ENCODE data around the gene ERG28.
"Not testable (repeated sequence)": the region's sequence is repeated elsewhere in the genome, so short reads cannot be mapped to it uniquely, and the experiment has no call there.

Gene ERG28

DNA sequence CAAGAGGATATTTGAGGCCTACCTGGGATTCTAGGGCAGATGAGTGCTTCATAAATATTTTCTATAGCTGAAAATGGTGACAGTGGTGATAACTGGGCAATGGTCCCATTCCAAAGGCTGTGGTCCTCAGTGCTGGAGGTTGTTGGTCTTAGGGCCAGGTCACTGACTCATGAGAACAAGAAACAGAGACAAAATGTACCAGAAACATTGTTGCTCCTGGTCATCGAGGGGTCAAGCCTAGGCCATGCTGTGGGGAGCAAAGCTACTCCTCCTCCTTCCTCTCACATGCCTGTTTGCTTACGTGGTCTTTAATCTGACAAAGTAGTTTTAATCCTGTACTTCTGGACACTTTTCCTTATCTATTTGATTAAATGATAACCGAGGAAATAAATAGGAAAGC is 33.8 kb downstream of the ERG28 start:
- DNase-seq (ENCODE audit: low read depth, low spot score) = no peak

- no peak for DNase-seq (ENCODE audit: low read depth, low spot score)
Measured at GRCh38 chr14:75626396-75626795, 34.3 kb downstream of the ERG28 start.

DNA sequence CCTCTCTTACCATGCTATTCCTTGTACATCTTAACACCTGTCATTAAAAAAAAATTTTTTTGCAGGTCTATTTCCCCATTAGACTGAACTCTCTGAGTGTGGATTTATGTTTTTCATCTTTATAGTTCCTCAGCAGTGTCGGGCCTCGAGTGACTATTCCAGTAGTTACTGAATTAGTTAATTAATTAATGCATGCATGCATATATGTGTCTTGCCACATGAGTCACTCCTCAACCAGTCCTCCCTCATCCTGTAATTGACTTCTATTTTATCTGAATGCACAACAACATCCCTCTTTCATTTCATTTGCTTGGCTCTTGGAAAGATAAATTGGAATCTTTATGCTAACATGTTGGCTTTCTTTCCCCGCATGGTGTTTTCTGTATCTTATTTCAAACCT is 35.6 kb downstream of the ERG28 start:
- DNase-seq (ENCODE audit: low read depth, low spot score) = no peak

- no peak for DNase-seq (ENCODE audit: low read depth, low spot score)
Measured at GRCh38 chr14:75619548-75619947, 41.1 kb downstream of the ERG28 start.

- DNase-seq (ENCODE audit: low read depth, low spot score) = no peak
Measured at GRCh38 chr14:75615200-75615599, 45.5 kb downstream of the ERG28 start.

GRCh38 chr14:75614179-75614578 is 46.5 kb downstream of the ERG28 start:
- DNase-seq (ENCODE audit: low read depth, low spot score) = no peak

- no peak for DNase-seq (ENCODE audit: low read depth, low spot score)
Measured at GRCh38 chr14:75612157-75612556, 48.5 kb downstream of the ERG28 start.

- DNase-seq (ENCODE audit: low read depth, low spot score) = no peak
Measured at GRCh38 chr14:75610834-75611233, 49.8 kb downstream of the ERG28 start.

DNA sequence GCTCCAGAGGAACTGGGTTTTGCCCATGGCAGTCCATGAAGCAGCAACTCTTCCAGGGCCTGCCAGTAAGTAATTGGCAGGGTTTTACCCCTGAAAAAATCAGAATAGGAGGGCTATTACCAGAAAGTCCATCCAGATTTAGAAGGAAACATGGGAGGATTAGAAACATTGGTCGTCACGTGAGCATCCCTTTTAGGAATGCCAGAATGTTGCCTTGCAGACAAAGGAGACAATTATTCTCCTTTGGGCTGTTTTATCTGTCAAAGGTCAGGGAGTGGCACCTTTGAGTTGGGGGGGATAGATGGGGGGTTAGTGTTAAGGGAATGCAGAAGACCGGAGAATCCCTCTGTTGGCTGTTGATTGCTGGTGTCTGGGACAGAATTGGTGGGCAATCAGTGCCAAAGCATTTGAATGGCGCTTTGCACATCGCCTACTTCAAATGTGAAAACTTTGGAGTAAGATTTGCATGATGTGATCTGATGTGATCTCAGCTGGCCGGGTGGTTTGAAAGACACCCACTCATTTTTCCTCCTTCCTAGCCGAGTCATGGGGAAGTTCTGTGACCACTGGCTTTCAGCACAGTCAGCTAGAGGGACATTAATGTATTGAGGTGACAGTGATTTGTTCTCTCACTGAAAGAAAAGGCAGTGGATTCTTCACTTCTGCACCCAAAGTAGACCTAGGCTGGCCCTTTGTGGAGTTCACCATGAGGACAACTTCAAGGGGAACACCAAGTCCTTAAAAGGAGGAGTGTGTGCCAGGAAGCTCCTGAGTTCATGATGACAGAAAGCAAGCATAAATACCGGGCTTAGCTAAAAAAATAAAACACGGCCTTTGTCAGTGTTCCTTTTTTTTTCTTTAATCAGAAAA is 50.8 kb downstream of the ERG28 start:
- no peak for DNase-seq (ENCODE audit: low read depth, low spot score)

GRCh38 chr14:75609116-75609515 is 51.6 kb downstream of the ERG28 start:
- no peak for DNase-seq (ENCODE audit: low read depth, low spot score)

DNA sequence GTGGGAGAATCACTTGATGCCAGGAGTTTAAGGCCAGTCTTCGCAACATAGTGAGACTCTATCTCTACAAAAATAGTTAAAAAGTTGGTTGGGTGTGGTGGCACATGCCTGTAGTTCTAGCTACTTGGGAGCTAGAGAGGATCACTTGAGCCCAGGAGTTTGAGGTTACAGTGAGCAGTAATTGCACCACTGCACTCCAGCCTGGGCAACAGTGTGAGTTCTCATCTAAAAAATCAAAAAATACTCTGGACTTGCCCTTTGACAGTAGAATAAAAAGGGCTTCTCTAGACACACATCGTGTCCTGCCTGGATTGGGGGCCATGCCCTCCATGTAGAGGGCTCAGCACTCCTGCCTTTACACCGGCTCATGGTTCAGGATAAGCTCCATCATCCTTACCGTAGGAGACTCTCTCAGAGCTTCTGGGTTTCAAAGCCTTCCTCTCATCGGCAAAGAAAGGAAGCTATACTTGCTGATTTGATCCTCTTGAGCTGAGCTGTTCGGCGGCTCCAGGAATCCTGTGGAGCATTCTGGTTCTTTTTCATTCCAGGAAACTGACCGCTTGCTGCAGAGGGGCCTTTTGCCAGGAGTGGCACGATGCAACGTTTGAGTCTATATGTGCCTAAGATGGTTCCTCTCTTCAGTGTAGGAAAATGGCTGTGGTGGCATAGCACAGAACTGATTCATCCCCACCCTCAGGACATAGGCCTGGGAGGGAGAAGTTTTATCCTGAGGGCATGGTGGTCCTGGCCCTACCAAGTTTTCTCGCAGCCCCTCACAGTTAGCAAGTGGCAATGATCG is 52.6 kb downstream of the ERG28 start:
- DNase-seq (ENCODE audit: low read depth, low spot score) = no peak

GRCh38 chr14:75607044-75607443 is 53.6 kb downstream of the ERG28 start:
- no peak for DNase-seq (ENCODE audit: low read depth, low spot score)

- no peak for DNase-seq (ENCODE audit: low read depth, low spot score)
Measured at GRCh38 chr14:75605916-75606315, 54.8 kb downstream of the ERG28 start.

DNA sequence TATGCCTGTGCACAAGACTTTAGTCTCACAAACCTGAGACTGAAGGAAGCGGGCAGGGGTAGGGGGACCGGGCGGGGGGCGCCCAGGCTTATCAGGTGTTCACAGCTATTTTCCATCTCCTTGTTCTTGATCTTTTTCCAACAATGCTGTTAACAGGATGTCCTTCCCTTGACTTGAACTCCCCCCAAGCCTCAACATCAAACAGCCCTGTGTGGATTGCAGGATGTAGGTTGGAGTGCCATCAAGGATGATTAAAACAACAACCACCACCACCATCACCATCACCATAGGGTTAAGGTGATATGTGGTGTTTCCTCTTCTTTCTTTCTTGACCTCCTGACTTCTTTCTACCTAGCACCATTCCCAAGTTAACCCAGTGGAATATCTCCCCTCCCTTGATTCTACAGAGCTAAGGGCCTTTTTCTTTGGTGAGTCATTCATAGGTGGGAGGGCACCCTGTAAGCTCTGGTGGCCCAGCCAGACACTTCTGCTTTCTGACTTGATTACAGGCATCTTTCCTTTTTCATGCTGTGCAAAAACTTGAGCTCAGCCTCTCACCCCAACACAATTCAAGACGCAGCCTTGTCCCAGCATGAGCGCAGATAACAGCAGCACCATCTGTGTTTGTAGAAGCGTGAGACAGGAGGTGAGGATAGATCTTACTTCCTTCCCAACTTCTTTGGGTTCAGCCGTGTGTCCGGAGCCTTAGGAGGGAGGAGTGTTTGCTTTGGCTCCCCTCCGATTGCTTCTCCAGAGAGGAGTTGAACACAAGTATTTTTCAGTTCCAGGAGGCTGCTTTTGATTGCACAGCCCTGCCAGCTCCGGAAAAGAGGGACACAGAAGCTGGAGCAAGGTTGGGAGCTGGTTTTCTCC is 55.5 kb downstream of the ERG28 start:
- no peak for DNase-seq (ENCODE audit: low read depth, low spot score)

DNA sequence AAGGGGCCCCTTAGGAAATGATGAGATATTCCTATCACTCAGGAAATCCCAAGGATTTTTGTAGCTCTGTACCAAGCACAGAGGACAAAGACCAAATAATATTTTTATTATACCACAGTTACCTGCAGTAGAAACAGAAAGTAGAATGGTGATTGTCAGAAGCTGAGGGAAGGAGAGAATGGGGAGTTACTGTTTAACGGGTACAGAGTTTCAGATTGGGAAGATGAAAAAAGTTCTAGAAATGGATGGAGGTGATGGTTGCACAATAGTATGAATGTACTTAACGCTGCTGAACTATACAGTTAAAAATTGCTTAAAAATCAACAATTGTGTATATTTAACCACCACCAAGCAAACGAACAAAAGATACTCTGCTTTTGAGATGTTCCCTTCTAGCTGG is 58.2 kb downstream of the ERG28 start:
- DNase-seq (ENCODE audit: low read depth, low spot score) = no peak

DNA sequence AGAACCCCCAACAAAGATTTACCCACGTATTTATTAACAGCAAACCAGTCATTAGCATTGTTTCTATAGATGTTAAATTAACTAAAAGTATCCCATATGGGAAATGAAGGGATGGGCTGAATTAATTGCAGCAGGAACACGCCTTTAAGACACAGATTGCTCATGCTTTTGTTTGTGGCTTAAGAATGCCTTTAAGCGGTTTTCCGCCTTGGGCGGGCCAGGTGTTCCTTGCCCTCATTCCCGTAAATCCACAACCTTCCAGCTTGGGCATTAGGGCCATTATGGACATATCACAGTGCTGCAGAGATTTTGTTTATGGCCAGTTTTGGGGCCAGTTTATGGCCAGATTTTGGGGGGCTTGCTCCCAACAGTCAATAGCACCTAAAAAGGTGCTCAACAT is 59.6 kb downstream of the ERG28 start:
- DNase-seq (ENCODE audit: low read depth, low spot score) = not testable (repeated sequence)

GRCh38 chr14:75600100-75600499 is 60.6 kb downstream of the ERG28 start:
- not testable (repeated sequence) for DNase-seq (ENCODE audit: low read depth, low spot score)
